ENCODE data around the gene NCKAP5L. TPM values are rescaled to one million over a fixed set of nuclear protein-coding genes. Genes with fewer than 3 reads are reported as not detected.
A peak's percentile ranks its signal among the peaks of the same experiment; 100 is the strongest.

NCKAP5L gene
- total and polyA plus RNA-seq, 2 experiments from 2014 or later = 10.2 to 37.0 TPM

DNA sequence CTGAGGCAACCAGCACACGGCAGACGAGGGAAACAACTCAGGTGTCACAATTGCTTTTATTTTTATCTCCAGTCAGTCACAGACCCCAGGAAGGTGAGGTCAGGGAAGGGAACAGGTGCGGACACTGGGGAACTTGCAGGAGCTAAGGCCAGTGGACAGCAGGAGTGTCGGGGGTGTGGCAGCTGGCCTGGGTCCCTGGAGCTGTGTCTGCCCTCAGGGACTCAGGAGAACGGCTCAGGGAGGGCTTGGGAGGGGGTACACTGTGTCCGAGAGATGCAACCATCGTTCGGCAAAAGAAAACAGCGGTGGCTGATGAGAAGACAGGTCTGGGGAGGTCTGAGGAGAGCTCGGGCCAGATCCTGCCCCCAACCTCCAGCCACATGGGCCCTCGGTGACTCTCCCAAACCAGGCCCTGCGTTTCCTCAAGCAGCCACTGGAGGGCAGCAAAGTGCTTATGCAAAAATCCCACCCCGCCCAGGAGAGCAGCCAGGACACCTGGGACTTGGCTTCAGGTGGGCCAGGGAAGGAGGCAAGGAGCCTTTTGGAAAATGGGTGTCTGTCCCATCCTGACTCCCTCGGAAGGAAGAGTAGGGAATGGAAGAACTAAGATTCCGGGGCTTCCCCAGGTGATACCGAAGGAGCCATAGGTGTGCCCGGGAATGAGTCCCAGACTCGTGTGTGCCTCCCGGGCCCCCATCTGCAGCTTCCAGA is 38.8 kb upstream of the NCKAP5L start:
- H3K4me2 ChIP-seq = no peak overlapping the region
- no peaks in the 10 kb centered on the region for H3K36me3 ChIP-seq (ENCODE audit: insufficient read depth)
- H3K9me2 ChIP-seq (ENCODE audit: insufficient read depth) = no peaks in the 10 kb centered on the region
- H2AFZ ChIP-seq = peak overlapping the region; percentile 95
- TF ChIP-seq, protein P1, sequence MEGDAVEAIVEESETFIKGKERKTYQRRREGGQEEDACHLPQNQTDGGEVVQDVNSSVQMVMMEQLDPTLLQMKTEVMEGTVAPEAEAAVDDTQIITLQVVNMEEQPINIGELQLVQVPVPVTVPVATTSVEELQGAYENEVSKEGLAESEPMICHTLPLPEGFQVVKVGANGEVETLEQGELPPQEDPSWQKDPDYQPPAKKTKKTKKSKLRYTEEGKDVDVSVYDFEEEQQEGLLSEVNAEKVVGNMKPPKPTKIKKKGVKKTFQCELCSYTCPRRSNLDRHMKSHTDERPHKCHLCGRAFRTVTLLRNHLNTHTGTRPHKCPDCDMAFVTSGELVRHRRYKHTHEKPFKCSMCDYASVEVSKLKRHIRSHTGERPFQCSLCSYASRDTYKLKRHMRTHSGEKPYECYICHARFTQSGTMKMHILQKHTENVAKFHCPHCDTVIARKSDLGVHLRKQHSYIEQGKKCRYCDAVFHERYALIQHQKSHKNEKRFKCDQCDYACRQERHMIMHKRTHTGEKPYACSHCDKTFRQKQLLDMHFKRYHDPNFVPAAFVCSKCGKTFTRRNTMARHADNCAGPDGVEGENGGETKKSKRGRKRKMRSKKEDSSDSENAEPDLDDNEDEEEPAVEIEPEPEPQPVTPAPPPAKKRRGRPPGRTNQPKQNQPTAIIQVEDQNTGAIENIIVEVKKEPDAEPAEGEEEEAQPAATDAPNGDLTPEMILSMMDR (conservative IDR thresholded peaks at IDR 0.05; ENCODE audit: low read depth in 2 of 2) = peak; percentile 88 to 98
- TF ChIP-seq ZNF114 (CRISPR knock-in tag; IDR thresholded peaks at IDR 0.05) = no peak
- peak; percentile 91 for ATAC-seq
- H3K9me3 Mint-ChIP-seq = no peaks in the 10 kb centered on the region; the same call in 2 of the 3 replicates
- H4K20me1 ChIP-seq (replicated peaks; ENCODE audit: insufficient read depth) = no peaks in the 10 kb centered on the region
- no peaks in the 10 kb centered on the region for H3K36me3 Mint-ChIP-seq (ENCODE audit: low read depth)
- H3K79me2 ChIP-seq (replicated peaks; ENCODE audit: insufficient read depth) = no peaks in the 10 kb centered on the region
- peaks cover 14% of the 10 kb centered on the region for H3K27me3 Mint-ChIP-seq (ENCODE audit: insufficient read depth, low read depth, poor library complexity)
- no peaks in the 10 kb centered on the region; the same call in 1 of the 2 replicates for H3K4me1 ChIP-seq (ENCODE audit: insufficient read depth)
- DNase-seq (ENCODE audit: low spot score) = peak; percentile 90
- no peak overlapping the region for H3K27ac ChIP-seq (ENCODE audit: low read depth)
- peaks cover 7% of the 10 kb centered on the region for H3K4me1 Mint-ChIP-seq
- no peaks in the 10 kb centered on the region for H3F3A ChIP-seq (replicated peaks; ENCODE audit: low read depth)
- no peak overlapping the region for H3K4me3 Mint-ChIP-seq
- no peak overlapping the region for H3K4me3 ChIP-seq
- H3K27ac Mint-ChIP-seq = no peak overlapping the region; the same call in 1 of the 2 replicates
- H3K27me3 ChIP-seq (ENCODE audit: insufficient read depth) = no peaks in the 10 kb centered on the region

DNA sequence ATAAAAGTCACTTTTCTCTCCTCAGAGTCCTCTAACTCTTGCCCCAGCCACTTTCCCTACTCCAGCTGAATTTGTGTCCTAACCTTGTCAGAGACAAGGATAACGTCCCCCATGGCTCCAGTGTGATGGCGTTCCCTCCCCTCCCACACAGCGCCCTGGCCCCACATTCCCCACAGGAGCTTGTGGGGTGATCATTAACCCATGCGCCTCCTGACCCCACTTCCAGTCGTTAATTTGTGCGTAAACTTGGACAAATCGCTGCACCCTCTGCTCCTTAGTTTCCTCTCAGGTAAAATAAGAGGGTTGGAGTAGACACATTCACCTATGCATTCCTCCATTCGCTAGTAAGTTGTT is 37.5 kb upstream of the NCKAP5L start:
- Histone ChIP-seq H3K9me2 (ENCODE audit: insufficient read depth) (no peaks in the 10 kb centered on the region), H2AFZ (0 out of 2 replicates have a peak overlapping the region, but pooled peaks have one; percentile 38), H3K79me2 (replicated peaks; ENCODE audit: insufficient read depth) (no peaks in the 10 kb centered on the region), H3K4me3 (no peak overlapping the region), H3K4me1 (ENCODE audit: insufficient read depth) (no peaks in the 10 kb centered on the region; the same call in 1 of the 2 replicates), H3F3A (replicated peaks; ENCODE audit: low read depth) (no peaks in the 10 kb centered on the region), H3K27me3 (ENCODE audit: insufficient read depth) (no peaks in the 10 kb centered on the region), H4K20me1 (replicated peaks; ENCODE audit: insufficient read depth) (no peaks in the 10 kb centered on the region), H3K36me3 (ENCODE audit: insufficient read depth) (no peaks in the 10 kb centered on the region), H3K4me2 (no peak overlapping the region), H3K27ac (ENCODE audit: low read depth) (no peak overlapping the region)
- H3K27ac Mint-ChIP-seq = no peak overlapping the region
- peaks cover 14% of the 10 kb centered on the region for H3K27me3 Mint-ChIP-seq (ENCODE audit: insufficient read depth, low read depth, poor library complexity)
- peaks cover 3% of the 10 kb centered on the region; the same call in 2 of the 3 replicates for H3K9me3 Mint-ChIP-seq
- no peak for ATAC-seq
- no peaks in the 10 kb centered on the region for H3K36me3 Mint-ChIP-seq (ENCODE audit: low read depth)
- no peak for TF ChIP-seq POLR2AphosphoS5 (IDR thresholded peaks at IDR 0.05; ENCODE audit: low read depth)
- TF ChIP-seq EZH2phosphoT487 (IDR thresholded peaks at IDR 0.05; ENCODE audit: unreplicated experiment) = no peak
- TF ChIP-seq, protein P1 (conservative IDR thresholded peaks at IDR 0.05; ENCODE audit: low read depth in 2 of 2) = no peak
- TF ChIP-seq ZNF331 (CRISPR knock-in tag; IDR thresholded peaks at IDR 0.05; ENCODE audit: low read depth) = no peak
- TF ChIP-seq, protein P2, sequence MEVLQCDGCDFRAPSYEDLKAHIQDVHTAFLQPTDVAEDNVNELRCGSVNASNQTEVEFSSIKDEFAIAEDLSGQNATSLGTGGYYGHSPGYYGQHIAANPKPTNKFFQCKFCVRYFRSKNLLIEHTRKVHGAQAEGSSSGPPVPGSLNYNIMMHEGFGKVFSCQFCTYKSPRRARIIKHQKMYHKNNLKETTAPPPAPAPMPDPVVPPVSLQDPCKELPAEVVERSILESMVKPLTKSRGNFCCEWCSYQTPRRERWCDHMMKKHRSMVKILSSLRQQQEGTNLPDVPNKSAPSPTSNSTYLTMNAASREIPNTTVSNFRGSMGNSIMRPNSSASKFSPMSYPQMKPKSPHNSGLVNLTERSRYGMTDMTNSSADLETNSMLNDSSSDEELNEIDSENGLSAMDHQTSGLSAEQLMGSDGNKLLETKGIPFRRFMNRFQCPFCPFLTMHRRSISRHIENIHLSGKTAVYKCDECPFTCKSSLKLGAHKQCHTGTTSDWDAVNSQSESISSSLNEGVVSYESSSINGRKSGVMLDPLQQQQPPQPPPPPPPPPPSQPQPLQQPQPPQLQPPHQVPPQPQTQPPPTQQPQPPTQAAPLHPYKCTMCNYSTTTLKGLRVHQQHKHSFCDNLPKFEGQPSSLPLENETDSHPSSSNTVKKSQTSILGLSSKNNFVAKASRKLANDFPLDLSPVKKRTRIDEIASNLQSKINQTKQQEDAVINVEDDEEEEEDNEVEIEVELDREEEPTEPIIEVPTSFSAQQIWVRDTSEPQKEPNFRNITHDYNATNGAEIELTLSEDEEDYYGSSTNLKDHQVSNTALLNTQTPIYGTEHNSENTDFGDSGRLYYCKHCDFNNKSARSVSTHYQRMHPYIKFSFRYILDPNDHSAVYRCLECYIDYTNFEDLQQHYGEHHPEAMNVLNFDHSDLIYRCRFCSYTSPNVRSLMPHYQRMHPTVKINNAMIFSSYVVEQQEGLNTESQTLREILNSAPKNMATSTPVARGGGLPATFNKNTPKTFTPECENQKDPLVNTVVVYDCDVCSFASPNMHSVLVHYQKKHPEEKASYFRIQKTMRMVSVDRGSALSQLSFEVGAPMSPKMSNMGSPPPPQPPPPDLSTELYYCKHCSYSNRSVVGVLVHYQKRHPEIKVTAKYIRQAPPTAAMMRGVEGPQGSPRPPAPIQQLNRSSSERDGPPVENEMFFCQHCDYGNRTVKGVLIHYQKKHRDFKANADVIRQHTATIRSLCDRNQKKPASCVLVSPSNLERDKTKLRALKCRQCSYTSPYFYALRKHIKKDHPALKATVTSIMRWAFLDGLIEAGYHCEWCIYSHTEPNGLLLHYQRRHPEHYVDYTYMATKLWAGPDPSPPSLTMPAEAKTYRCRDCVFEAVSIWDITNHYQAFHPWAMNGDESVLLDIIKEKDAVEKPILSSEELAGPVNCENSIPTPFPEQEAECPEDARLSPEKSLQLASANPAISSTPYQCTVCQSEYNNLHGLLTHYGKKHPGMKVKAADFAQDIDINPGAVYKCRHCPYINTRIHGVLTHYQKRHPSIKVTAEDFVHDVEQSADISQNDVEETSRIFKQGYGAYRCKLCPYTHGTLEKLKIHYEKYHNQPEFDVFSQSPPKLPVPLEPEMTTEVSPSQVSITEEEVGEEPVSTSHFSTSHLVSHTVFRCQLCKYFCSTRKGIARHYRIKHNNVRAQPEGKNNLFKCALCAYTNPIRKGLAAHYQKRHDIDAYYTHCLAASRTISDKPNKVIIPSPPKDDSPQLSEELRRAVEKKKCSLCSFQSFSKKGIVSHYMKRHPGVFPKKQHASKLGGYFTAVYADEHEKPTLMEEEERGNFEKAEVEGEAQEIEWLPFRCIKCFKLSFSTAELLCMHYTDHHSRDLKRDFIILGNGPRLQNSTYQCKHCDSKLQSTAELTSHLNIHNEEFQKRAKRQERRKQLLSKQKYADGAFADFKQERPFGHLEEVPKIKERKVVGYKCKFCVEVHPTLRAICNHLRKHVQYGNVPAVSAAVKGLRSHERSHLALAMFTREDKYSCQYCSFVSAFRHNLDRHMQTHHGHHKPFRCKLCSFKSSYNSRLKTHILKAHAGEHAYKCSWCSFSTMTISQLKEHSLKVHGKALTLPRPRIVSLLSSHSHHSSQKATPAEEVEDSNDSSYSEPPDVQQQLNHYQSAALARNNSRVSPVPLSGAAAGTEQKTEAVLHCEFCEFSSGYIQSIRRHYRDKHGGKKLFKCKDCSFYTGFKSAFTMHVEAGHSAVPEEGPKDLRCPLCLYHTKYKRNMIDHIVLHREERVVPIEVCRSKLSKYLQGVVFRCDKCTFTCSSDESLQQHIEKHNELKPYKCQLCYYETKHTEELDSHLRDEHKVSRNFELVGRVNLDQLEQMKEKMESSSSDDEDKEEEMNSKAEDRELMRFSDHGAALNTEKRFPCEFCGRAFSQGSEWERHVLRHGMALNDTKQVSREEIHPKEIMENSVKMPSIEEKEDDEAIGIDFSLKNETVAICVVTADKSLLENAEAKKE (CRISPR knock-in tag; IDR thresholded peaks at IDR 0.05) = no peak
- TF ChIP-seq CREB1 (CRISPR knock-in tag; IDR thresholded peaks at IDR 0.05; ENCODE audit: low read depth) = no peak
- TF ChIP-seq, protein P3, sequence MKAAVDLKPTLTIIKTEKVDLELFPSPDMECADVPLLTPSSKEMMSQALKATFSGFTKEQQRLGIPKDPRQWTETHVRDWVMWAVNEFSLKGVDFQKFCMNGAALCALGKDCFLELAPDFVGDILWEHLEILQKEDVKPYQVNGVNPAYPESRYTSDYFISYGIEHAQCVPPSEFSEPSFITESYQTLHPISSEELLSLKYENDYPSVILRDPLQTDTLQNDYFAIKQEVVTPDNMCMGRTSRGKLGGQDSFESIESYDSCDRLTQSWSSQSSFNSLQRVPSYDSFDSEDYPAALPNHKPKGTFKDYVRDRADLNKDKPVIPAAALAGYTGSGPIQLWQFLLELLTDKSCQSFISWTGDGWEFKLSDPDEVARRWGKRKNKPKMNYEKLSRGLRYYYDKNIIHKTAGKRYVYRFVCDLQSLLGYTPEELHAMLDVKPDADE (IDR thresholded peaks at IDR 0.05) = no peak
- TF ChIP-seq ZNF114 (CRISPR knock-in tag; IDR thresholded peaks at IDR 0.05) = no peak
- no peak overlapping the region for H3K4me3 Mint-ChIP-seq
- H3K4me1 Mint-ChIP-seq = peaks cover 7% of the 10 kb centered on the region
- DNase-seq (ENCODE audit: low spot score) = no peak

Data from GM23338 (cell line).